GM19397 (cell line): ENCODE data around the gene YKT6.
A peak's percentile ranks its signal among the peaks of the same experiment; 100 is the strongest.

Experiments
- ATAC-seq: cut with Tn5 transposase; IDR thresholded peaks from one replicate; pipeline ENCODE4 v1.9.1; 2021; ENCODE audit warnings: mild to moderate bottlenecking, moderate library complexity; ENCODE audit not compliant: unreplicated experiment

YKT6 gene

DNA sequence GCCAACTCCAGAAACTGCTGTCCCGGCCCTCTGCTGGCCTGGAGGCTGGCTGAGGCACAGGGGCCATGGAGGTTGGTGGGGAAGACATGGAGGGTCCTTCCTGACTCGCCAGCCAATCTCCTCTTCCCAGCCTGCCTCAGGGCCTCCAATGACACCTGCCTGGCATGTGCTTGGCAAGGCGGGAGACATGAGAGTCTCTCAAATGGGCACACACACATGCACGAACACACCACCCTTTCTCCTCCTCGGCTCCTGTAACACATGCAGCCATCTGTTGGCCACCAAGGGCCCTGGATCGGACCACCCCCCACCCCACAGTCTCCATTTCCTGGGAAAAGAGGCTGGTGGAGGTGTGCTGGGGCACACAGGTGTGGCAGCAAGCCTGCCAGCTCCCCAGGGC lies 56.4 kb downstream of the YKT6 start:
- no peak for ATAC-seq

DNA sequence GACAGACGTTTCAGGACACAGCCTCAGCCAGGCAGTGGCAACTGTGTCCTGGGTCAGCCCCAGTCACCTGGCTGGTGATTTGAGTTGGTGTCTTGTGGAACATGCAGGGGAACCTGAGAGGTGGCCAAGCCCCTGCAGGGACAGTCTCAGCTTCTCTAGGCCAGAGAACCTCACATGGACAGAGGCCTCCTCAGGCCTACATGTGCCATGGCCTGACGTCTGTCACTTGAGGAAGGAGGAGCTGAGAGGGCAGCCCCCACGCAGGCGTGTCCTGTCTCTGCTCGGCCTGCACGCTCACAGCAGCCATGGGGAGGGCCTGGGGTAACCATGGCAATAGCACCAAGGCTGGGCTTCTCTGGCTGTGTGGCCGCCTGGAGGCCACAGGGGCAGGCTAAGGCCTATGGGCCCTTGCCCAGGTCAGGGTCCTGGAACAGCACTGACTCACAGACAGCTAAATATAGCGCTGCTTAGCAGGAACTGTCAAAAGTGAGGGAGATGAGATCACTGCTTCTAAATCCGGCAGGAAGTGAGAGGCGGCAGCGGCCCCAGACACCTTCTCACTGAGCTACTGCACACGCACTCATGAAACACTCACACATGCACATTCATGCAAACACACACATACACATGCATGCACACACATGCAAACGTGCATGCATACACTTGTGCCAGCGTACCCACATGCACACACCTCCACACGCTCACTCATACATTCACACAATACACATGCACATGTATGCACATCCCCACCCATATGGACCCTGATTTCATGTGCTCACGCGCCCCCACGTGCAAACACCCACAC lies 57.0 kb downstream of the YKT6 start:
- ATAC-seq, result peak; percentile 82

DNA sequence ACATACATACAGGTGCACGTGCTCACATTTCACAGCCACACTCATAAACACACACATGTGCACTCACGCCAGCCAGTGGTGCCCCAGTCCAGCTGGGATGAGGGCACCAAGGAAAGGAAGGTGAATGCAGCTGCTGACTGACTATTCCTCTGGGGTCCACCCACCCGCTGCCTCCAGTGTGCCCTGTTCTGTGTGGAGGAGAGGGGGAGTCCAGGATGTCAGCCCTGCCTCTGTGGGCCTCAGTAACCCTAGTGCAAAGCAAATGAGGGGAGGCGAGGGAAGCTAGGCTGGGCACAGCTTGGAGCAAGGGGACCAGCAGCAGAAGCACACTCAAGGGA lies 57.6 kb downstream of the YKT6 start:
- ATAC-seq, result no peak

DNA sequence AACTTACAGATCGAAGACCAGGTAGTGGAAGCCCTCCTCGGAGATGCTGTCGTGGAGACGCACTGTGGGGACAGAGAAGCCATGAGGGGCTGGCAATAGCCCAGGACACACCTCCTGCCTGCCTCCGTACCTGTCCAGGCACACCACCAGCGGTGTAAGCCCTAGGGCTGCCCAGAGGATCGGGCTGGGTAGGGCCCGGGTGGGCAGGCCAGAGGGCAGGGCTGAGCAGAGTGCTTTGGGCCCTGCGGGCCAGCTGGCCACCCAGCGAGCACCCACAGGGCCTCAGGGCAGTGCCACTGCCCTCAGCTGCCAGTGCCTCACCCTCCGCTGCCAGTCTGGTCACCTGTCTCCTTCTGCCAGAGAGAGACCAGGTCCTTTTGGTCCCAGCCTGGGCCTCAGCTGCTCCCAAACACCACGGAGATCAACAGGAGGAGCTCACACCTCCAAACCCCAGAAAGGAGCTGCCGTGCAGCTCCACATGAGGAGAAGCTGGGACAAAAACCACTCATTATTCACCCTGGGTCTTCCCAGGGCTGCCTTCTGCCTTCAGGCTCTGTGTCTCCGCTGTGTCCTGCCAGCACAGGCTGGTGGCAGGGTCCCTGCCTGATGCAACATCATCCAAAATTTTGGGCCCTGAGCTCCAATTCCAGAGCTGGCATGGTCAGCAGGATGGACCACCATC lies 58.2 kb downstream of the YKT6 start:
- no peak for ATAC-seq

DNA sequence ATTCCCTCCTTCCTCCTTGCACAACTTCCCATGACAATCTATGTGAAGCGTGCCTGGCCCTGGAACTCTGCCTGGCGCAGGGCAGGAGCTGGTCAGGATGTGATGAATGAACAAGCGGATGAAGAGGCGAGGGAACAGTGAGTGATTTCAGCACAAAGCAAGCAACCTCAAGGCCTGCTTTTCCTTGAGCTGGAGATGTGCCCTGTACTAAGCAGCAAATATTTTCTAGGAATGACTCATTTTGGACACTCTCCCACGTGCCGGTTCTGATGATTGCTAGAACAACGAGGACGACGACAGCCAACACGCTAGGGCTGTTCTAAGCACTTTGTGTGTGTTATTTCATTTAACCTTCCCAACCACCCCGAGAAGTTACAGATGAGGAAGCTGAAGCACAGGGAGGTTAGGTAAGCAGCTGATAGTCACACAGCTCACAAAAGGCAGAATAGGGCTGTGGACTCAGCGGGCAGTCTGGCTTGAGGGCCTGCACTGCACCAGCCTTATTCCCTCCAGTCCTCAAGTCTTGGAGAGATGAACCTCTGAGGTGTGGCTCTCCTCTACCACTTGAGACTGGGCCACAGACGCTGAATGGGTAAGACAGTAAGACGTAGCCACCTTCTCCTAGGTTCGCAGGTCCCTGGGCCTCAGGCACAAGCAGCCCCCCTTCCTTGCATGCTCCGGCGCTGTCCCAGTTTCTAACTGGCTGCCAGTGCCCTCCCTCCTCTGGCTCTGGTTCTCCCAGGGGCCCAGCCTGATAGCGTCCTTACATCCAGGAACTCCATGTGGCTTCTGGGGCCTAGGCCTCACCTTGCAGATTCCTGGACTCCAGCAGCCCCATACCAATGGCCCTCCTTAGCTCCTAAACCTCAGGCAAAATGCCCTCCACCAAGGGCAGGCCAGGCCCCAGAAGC lies 59.0 kb downstream of the YKT6 start:
- no peak for ATAC-seq

DNA sequence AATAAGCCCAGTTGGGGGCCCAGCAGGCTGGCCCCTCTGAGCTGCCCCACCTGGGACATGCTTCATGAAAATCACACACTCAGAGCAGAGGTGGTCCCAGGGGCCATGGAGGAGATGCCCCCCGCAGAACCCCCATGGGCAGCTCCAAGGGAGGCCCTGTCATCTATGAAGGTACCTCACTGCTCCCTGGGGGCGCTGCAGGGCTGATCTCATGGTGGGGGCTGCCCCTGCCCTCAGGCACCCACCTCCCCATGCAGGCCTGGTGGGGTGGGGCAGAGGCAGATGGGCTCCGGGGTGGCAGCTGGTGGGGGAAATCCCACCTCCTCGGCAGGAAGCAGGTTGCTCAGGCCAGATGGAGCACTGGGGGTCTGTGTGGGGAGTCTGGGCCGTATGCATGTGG lies 60.5 kb downstream of the YKT6 start:
- ATAC-seq, result no peak

DNA sequence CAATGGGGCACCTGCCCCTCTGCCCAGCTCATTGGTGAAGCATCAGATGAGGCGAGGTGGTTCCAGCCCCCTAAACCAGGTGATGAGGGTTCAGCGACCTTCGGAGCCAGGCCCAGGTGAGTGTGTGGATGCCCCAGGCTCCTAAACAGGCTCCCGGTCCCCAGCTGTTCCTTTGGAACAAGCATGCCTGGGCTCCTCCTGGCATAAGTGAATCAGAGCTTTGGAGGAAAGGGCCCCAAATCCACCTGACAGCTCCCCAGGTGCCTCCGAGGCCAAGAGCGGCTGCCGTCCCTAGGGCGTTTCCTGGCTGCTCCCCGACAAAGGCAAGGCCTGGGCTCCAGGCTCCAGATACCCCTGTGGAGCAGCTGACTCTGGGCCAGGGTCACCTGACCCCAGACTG lies 61.3 kb downstream of the YKT6 start:
- no peak for ATAC-seq

DNA sequence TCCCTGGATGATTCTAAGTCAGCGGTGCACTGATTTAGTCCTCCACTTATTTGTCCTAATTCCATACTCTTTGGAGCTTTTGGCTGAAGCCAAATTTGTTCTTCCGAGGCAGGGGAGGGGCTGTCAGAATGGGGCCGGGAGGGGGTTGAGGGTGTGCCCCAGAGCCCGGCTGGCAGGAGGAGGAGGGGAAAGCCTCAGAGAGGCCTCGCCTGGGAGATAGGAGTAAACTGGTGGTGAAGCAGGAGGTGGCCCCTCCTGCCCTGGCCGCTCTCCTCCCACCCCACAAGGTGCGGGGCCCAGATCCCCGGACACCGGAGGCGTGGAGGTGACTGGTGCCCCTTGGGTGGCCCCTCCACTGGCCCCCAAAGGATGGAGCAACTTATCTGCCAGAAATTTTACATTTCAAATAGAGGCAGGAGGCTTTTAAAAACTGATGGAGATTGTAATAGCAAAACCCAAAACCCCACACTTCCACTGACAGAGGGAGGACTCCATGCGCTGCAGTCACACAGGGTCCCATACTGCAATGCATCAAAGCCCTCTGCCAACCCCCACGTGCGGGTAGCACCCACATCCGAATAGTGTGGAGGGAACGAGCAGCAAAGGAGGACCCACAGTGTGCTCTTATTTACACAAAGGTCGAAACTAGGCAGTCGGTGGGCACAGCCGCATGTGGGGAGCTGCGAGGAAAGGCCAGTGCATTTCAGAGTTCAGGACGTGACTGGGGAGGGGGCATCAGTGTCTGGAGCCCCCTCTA lies 62.7 kb downstream of the YKT6 start:
- no peak for ATAC-seq
